Omental fat pad (tissue), 4 donors: ENCODE results near the gene MBP. TPM values are rescaled to one million over a fixed set of nuclear protein-coding genes. Genes with fewer than 3 reads are reported as not detected.

Experiments
- ATAC-seq: fragments of 150-250 bp; one replicate; pipeline ENCODE4 v1.9.1; 2016; ENCODE audit warnings: mild to moderate bottlenecking, moderate library complexity; ENCODE audit not compliant: low FRiP score
- DNase-seq: peaks from one replicate; pipeline ENCODE4 v3.0.0-alpha.2; 2019; ENCODE audit warnings: low spot score
- total RNA-seq, 4 donors: library from RNA; depleted of rRNA; stranded (reverse); fragments of >200 nt; gene quantifications; one replicate each; pipeline ENCODE4 v1.1.0, GENCODE V29; 2016
- TF ChIP-seq, protein P1 (sequence below), 3 donors: fragments of 450-650 bp; IDR thresholded peaks; one replicate each; pipeline ENCODE4 v1.5.1; 2016 to 2017; ENCODE audit warnings: antibody characterized with exemption in 3 of 3, mild to moderate bottlenecking in 3 of 3, moderate library complexity in 2 of 3

MBP gene
- total RNA-seq, 4 donors from 2014 or later = 27.4 to 50.9 (median 36.0) TPM

DNA sequence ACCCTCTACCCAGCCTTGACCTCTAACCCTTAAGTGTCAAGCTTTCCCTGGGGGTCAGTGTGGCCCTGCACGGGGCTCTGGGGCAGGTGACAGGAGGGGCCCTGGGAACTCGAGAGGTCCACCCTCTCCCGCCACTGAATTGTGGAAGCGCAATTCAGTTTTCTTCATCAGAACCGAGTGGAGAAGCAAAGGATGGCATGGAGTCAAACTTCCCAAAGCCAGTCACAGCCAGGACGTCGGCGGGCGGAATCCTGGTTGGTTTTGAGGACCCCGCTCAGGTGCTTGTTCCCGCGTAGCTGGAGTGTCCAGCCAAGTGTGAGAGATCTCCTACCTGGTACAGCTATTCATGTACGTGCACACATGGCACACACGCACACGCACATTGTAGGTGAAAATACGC, 62.0 kb downstream of the MBP start:
- no peak for DNase-seq
- TF ChIP-seq, protein P1, sequence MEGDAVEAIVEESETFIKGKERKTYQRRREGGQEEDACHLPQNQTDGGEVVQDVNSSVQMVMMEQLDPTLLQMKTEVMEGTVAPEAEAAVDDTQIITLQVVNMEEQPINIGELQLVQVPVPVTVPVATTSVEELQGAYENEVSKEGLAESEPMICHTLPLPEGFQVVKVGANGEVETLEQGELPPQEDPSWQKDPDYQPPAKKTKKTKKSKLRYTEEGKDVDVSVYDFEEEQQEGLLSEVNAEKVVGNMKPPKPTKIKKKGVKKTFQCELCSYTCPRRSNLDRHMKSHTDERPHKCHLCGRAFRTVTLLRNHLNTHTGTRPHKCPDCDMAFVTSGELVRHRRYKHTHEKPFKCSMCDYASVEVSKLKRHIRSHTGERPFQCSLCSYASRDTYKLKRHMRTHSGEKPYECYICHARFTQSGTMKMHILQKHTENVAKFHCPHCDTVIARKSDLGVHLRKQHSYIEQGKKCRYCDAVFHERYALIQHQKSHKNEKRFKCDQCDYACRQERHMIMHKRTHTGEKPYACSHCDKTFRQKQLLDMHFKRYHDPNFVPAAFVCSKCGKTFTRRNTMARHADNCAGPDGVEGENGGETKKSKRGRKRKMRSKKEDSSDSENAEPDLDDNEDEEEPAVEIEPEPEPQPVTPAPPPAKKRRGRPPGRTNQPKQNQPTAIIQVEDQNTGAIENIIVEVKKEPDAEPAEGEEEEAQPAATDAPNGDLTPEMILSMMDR (IDR thresholded peaks at IDR 0.05) = no peak
- no peak for ATAC-seq

DNA sequence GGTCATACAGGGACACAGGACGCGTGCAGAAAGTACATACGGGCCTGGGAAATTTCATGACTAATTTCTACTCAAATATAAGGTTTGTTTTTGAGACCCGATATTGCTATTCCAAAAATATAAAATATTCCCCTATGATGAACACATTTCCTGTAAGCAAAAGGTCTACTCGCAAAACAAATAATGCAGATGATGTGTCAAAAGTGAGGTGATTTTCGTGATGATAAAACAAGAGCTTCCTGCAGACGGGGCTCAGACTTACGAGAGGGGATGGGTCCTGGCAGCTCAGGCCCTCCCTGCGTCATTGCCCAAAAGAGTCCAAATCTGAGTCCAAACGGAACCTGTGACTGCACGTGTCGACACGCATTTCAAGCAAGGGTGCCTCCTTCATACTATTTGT, 62.7 kb downstream of the MBP start:
- TF ChIP-seq, protein P1 (IDR thresholded peaks at IDR 0.05) = no peak
- DNase-seq (no peak), ATAC-seq (no peak)

DNA sequence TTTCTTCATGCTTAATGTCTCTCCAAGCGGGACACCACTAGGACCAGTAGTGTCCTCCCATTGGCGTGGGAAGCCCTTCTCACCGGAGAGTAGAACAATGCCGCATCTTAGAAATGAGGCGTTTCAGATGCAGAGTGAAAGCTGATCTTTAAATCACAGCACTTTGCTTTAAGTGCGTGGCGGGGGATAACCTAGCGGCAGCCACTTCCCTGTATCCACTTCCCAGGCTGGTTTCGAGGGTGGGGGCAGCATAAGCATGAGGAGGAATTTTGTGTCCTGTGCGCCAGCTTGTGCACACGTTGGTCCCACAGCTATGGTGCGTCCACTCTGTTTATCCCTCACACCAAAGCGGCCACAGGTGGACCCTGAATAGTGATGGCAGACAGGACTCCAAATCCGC, 63.1 kb downstream of the MBP start:
- DNase-seq = no peak
- ATAC-seq = no peak
- TF ChIP-seq, protein P1 (IDR thresholded peaks at IDR 0.05) = no peak

DNA sequence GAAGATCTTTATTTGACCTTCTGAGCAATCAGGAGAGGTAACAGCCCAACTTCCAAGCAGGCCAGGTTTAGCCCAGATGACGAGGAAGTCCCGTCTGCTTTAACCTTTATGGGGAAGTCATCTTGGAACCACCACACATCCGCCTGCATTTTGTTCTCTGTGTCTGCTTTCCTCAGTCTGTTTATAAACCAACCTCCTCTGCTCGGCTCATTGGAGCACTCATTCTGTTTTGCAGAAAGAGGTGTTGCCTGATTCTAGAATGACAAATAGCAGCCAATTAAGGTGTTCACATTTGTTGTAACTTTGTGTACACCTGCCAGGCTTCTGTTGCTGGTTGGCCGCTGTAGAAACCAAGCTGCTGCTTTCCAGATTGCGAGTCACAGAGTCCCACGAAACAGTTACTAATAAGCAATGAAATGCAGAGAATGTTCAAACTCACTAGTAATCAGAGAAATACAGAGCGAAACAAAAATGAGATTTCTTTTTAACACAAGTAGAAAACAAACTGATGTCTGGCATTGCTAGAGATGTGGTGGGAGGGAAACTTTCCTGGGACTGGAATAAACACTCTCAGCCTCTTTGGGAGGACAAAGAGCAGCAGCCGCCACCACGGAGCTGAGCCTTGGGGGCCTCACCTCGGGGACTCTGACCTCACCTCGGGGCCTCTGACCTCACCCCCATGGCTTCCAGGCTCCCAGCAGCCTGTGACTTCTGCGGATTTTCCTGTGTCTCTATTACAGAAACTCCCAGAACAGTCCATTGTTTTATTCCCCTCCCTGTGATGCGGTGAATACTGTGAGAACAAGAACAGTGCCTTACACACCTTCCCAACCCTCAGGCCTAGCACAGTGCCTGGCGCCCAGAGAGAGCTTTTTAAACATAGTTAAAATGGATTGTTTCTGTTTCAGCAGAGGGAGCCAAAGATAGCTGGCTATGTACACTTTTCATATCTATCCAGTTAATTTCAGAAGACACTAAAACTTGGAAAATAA, 64.0 kb downstream of the MBP start:
- ATAC-seq (no peak), DNase-seq (no peak)
- TF ChIP-seq, protein P1 (IDR thresholded peaks at IDR 0.05) = no peak

DNA sequence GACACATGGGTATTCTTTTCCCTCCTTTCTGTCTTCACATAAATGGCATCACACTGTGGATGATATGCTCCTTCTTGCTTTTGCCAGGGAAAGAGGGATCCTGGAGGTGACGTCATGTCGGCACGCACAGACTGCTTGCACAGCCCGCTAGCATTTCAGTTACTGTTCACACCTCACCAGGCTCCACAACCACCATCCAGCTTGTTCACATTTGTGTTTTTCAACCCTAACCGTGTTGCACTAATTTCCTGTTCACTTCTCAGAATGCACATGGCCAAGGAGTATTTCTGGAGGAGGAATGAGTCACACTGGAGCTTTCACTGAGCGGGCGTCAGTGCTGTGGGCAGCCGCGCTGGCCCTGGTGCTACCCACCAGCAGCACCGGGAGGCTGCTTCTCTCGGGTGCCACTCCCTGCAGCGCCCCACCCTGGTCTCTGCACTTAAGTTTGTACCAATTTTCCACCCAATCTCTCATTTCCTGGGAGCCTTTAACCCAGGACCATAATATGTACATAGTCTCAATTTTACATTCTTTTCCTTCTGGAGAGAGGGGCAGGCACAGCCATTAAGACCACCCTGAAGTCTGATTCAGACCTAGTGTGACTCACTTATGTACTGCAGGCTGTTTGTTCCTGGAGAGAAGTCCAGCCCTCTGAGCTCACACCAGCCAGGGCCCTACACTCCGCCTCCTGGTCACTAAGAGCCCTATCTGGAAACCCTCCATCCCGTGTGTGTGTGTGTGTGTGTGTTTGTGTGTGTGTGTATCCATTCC, 65.1 kb downstream of the MBP start:
- DNase-seq = no peak
- TF ChIP-seq, protein P1 (IDR thresholded peaks at IDR 0.05) = no peak
- peak; percentile 78 for ATAC-seq

DNA sequence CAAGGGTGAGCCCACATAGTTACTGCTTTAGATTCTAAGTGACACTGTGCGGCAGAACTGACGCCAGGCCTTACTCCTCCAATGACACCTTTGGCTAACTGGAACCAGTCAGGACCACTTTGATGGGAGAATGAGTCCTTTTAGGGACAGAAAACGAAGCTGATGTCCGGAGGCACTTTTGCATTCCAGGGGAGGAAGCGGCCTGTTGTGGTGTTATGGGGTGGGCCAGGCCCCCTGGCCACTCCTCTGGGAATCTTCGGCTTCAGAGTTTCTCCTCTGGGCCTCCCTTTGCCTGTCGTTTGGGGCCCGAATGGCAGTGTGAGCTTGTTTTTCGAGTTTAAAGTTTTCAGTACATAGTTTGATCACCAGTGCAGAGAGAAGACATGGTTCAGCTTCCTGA, 65.9 kb downstream of the MBP start:
- TF ChIP-seq, protein P1 (IDR thresholded peaks at IDR 0.05) = no peak
- DNase-seq (no peak), ATAC-seq (no peak)
